K562 (cell line): Measurements from ENCODE around the gene DHRS13. TPM values are rescaled to one million over a fixed set of nuclear protein-coding genes. Genes with fewer than 3 reads are reported as not detected.

Experiments used
- CTCF ChIP-seq, 3 experiments: IDR thresholded peaks in 2 of 3; conservative IDR thresholded peaks in 1 of 3; 2 replicates each; pipeline ENCODE4 v1.5.1; 2011 to 2012; ENCODE audit warnings: low read length in 3 of 3, mild to moderate bottlenecking in 3 of 3, control low read depth in 2 of 3, improper control_type of control experiment in 1 of 3, inconsistent platforms in 1 of 3, low read depth in 1 of 3, mixed read lengths in 1 of 3, moderate library complexity in 1 of 3; ENCODE audit not compliant: insufficient read depth in 2 of 3
- CXXC5 ChIP-seq: fragments of 250-450 bp; sonication (Bioruptor Pico); IDR thresholded peaks from 2 replicates; pipeline ENCODE4 v1.8.0; 2022; ENCODE audit warnings: inconsistent platforms, mild to moderate bottlenecking, moderate library complexity
- RFX7 ChIP-seq: fragments of 250-450 bp; sonication (Bioruptor Pico); IDR thresholded peaks from 2 replicates; pipeline ENCODE4 v1.5.1; 2021; ENCODE audit warnings: mild to moderate bottlenecking
- SAP30 ChIP-seq: fragments of 200-600 bp; sonication (generic); IDR thresholded peaks from 2 replicates; pipeline ENCODE4 v1.6.1; 2012; ENCODE audit warnings: borderline replicate concordance, low read depth, mild to moderate bottlenecking, moderate library complexity, low read length, control low read depth, inconsistent platforms; ENCODE audit not compliant: insufficient read depth, poor library complexity, severe bottlenecking
- TAF9B ChIP-seq: fragments of 450-650 bp; IDR thresholded peaks from 2 replicates; pipeline ENCODE4 v1.6.1; 2018; ENCODE audit warnings: mild to moderate bottlenecking; ENCODE audit not compliant: partially characterized antibody
- polyA plus RNA-seq, 8 experiments: library from polyadenylated mRNA; depleted of rRNA in 4 of 8; stranded (reverse) in 5 of 8; unstranded in 3 of 8; fragments of >200 nt; fragmentation: Nextera tagmentation in 2 of 8; fragmentation: Illumina TruSeq in 1 of 8; extraction: Ambion mirVana in 2 of 8; extraction: Trizol in 1 of 8; gene quantifications; 2 replicates each; pipeline versions ENCODE4 v1.2.1 to v1.2.3, GENCODE V29; 2011 to 2014; ENCODE audit warnings: inconsistent platforms in 1 of 8, missing spikeins in 1 of 8
- total RNA-seq, 7 experiments: library from RNA; depleted of rRNA in 6 of 7; stranded (reverse); fragments of >200 nt in 6 of 7; fragmentation: Illumina TruSeq in 2 of 7; extraction: Trizol in 2 of 7; gene quantifications; 2 replicates each; pipeline versions ENCODE4 v1.2.1 to v1.2.3, GENCODE V29; 2011 to 2021; ENCODE audit warnings: low replicate concordance in 1 of 7

The DHRS13 gene
- total and polyA plus RNA-seq, 9 of the 15 experiments (the other 6 are each of a cell fraction or from before 2014, with no cell fraction given), result 0.32 to 52.3 (median 34.3) TPM; not detected in 1

GRCh38 chr17:28902819-28903545 lies at the start of gene DHRS13 (continued):
- TF ChIP-seq CTCF (IDR thresholded peaks at IDR 0.05 in 2 of 3, conservative IDR thresholded peaks at IDR 0.05 in 1 of 3; ENCODE audit: insufficient read depth in 2 of 3, low read depth in 1 of 3, low read length in 3 of 3), result peak; percentile 99
- TF ChIP-seq SAP30, result no peak
- TF ChIP-seq TAF9B, result no peak
- 0 out of 2 replicates have a peak, but pooled peaks have one; percentile 22 for TF ChIP-seq RFX7 (CRISPR knock-in tag)
- peak; percentile 99 for TF ChIP-seq CXXC5 (CRISPR knock-in tag)
